ENCODE measurements around the gene BAHD1. TPM values are rescaled to one million over a fixed set of nuclear protein-coding genes. Genes with fewer than 3 reads are reported as not detected.

The BAHD1 gene
- total and polyA plus RNA-seq, 2 donors (not counting 3 experiments of a cell fraction or from before 2014, with no cell fraction given) = 6.3 to 19.1 TPM

DNA sequence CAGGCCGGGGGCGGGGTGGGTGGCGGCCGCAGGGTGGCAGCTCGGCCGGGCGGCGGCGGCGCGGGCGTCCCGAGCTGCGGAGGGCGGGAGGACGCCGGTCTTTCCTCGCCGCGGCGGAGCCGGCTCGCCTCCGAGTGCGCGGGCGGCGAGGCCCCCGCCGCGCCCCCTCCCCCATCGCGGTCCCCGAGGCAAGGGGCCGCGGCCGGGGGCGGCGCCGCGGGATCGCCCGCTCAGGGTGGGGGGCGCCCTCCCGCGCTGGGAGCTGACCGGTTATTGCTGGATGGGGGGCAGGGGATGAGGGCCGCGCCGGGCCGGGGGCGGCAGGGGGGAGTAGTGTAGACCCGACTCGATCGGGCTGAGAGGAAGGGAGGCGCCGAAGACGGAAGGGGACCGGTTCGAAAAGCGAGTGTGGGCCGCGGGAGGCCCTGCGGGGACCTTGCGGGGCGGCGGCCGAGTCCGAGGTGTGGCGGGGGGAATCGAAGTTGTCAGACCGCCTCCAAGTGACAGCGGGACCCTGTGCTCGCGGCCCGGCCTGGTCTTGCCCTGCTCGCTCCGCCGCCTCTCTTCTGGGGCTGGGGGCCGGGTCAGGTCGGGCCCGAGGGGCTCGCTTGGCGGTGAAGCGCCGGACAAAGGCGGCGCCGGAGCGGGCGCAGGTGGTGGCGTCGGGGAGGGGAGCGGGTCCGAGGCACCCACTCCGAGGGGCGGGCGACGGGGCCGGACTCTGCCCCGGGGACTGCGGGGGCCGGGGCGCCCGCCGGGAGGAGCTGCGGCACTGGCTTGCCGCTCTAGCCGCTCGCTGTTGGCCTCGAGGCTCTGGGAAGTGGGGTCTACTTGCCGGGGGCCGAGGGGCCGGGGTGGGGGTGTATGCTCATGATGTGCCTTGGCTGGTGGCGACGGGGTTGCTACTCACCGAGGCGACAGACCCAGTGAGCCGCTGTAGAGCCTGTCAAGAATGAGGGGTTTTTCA lies 1.1 kb downstream of the BAHD1 start:
- Histone ChIP-seq H3K27ac (ENCODE audit: insufficient read depth, low read depth, low read length) (no peak overlapping the region), H2AFZ (ENCODE audit: low read depth, low read length) (no peak overlapping the region), H3K9me3 (replicated peaks; ENCODE audit: control insufficient read depth, insufficient read depth, low read length) (no peaks in the 10 kb centered on the region), H3K9me1 (replicated peaks; ENCODE audit: control insufficient read depth, extremely low read depth, insufficient read depth, low read length) (no peaks in the 10 kb centered on the region), H3K27me3 (ENCODE audit: control insufficient read depth in 2 of 2, insufficient read depth in 2 of 2, low read length in 2 of 2) (peaks cover 29 to 32% of the 10 kb centered on the region in 2 experiments), H3K36me3 (ENCODE audit: control insufficient read depth in 2 of 2, extremely low read depth in 1 of 2, insufficient read depth in 2 of 2, low read length in 2 of 2) (no peaks in the 10 kb centered on the region), H3K4me2 (ENCODE audit: insufficient read depth, low read length) (peak overlapping the region; percentile 57), H3K79me2 (ENCODE audit: control insufficient read depth, insufficient read depth, low read length) (peaks cover 24% of the 10 kb centered on the region), H4K20me1 (replicated peaks; ENCODE audit: control insufficient read depth, extremely low read depth, insufficient read depth, low read length) (peaks cover 2% of the 10 kb centered on the region), H3K4me3 (replicated peaks in 1 of 3; ENCODE audit: insufficient read depth in 1 of 3, low read depth in 1 of 3, low read length in 3 of 3) (peak overlapping the region; percentile 30 to 91 (median 51)), H3K4me1 (ENCODE audit: control insufficient read depth, extremely low read depth, insufficient read depth, low read length) (peaks cover 6% of the 10 kb centered on the region), H3K9ac (replicated peaks; ENCODE audit: extremely low read depth, insufficient read depth, low read length) (peak overlapping the region; percentile 29)
- DNase-seq (ENCODE audit: low read depth, low spot score) = peak; percentile 18
- intact Hi-C loops (cut with micrococcal nuclease) (loop anchor here (2.0 to 5.0 kb wide), 2 partner anchors 29 to 65 kb away; partner anchors contain the start of gene CHST14), dilution Hi-C loops (cut with MboI; ENCODE audit: extremely low pct_ligation_motif_present, low sequenced_read_pairs) (no loop called here)
- TF ChIP-seq CTCF (IDR thresholded peaks at IDR 0.05; ENCODE audit: extremely low read depth in 1 of 2, insufficient read depth in 1 of 2, low read depth in 1 of 2, low read length in 2 of 2) = peak in 1 of 2 donors; percentile 15
- no peak for TF ChIP-seq EZH2 (IDR thresholded peaks at IDR 0.05; ENCODE audit: borderline replicate concordance, low read depth, low read length, severe bottlenecking)
- TF ChIP-seq MAX (IDR thresholded peaks at IDR 0.05; ENCODE audit: insufficient read depth, insufficient read length) = no peak
- TF ChIP-seq JUN (IDR thresholded peaks at IDR 0.05; ENCODE audit: borderline replicate concordance, insufficient read depth, insufficient read length, low read depth) = no peak
- no peak for TF ChIP-seq MYC (IDR thresholded peaks at IDR 0.05; ENCODE audit: low read depth, low read length)
- no peak for TF ChIP-seq GATA2 (IDR thresholded peaks at IDR 0.05; ENCODE audit: insufficient read depth, insufficient read length, low read depth, low read length)
- no peak for TF ChIP-seq POLR2A (IDR thresholded peaks at IDR 0.05; ENCODE audit: low read depth, low read length)
- no peak for TF ChIP-seq FOS (IDR thresholded peaks at IDR 0.05; ENCODE audit: borderline replicate concordance, insufficient read depth, low read length)
- peak; percentile 7 for TF ChIP-seq POLR2AphosphoS5 (IDR thresholded peaks at IDR 0.05; ENCODE audit: insufficient read depth, low read depth, low read length)
- ChIA-PET CTCF (interaction anchor here (0.5 to 1.7 kb wide), 10 partner anchors 15 to 452 kb away, joined by 3 to 7 read pairs (median 3); partner anchors contain the start of genes RAD51 and VPS18), POLR2A (no interaction called here)
- BruUV-seq (replicated peaks) = no TSS peak
- FAIRE-seq = no peak
